IgD-negative memory B cell (primary cell): ENCODE results near the gene SDE2. TPM values are rescaled to one million over a fixed set of nuclear protein-coding genes. Genes with fewer than 3 reads are reported as not detected.
"Not testable (repeated sequence)": the region's sequence is repeated elsewhere in the genome, so short reads cannot be mapped to it uniquely, and the experiment has no call there.

Source experiments
- H3K27ac Mint-ChIP-seq, 3 donors: one replicate each; pipeline ENCODE4 v1.8.0; 2020 to 2022; ENCODE audit warnings: mild to moderate bottlenecking in 3 of 3, mixed read lengths in 3 of 3, moderate library complexity in 1 of 3
- H3K27me3 Mint-ChIP-seq: one replicate; pipeline ENCODE4 v1.8.0; 2021; ENCODE audit warnings: mixed read lengths
- H3K36me3 Mint-ChIP-seq: one replicate; pipeline ENCODE4 v1.8.0; 2020; ENCODE audit warnings: mild to moderate bottlenecking, mixed read lengths
- H3K4me1 Mint-ChIP-seq, 3 donors: one replicate each; pipeline ENCODE4 v1.8.0; 2020 to 2022; ENCODE audit warnings: mixed read lengths in 3 of 3, mild to moderate bottlenecking in 1 of 3
- H3K4me3 Mint-ChIP-seq, 4 donors: one replicate each; pipeline ENCODE4 v1.8.0; 2020 to 2022; ENCODE audit warnings: mild to moderate bottlenecking in 4 of 4, mixed read lengths in 4 of 4, moderate library complexity in 3 of 4
- H3K9me3 Mint-ChIP-seq, 3 donors: one replicate each; pipeline ENCODE4 v1.8.0; 2020 to 2021; ENCODE audit warnings: mixed read lengths in 3 of 3, mild to moderate bottlenecking in 1 of 3
- polyA plus RNA-seq: library from polyadenylated mRNA; unstranded; fragments of 300-500 nt; fragmentation: Illumina TruSeq; gene quantifications from one replicate; pipeline ENCODE4 v1.2.3, GENCODE V29; 2021

Gene SDE2
- polyA plus RNA-seq, 1 donor from 2014 or later = 9.2 TPM

GRCh38 chr1:225973158-225973557 is 26.0 kb downstream of the SDE2 start:
- Mint-ChIP-seq H3K9me3 (no peaks in the 10 kb centered on the region), H3K27ac (no peak overlapping the region), H3K27me3 (peaks cover 5% of the 10 kb centered on the region), H3K4me1 (peaks cover 4 to 15% (median 11%) of the 10 kb centered on the region in 3 donors), H3K36me3 (no peaks in the 10 kb centered on the region), H3K4me3 (no peak overlapping the region)

GRCh38 chr1:225972344-225973152 is 26.6 kb downstream of the SDE2 start:
- no peaks in the 10 kb centered on the region for H3K36me3 Mint-ChIP-seq
- no peak overlapping the region for H3K4me3 Mint-ChIP-seq
- peaks cover 5% of the 10 kb centered on the region for H3K27me3 Mint-ChIP-seq
- H3K9me3 Mint-ChIP-seq = no peaks in the 10 kb centered on the region
- peaks cover 0 to 11% (median 7%) of the 10 kb centered on the region in 3 donors for H3K4me1 Mint-ChIP-seq
- H3K27ac Mint-ChIP-seq = no peak overlapping the region

- H3K4me1 Mint-ChIP-seq, H3K9me3 Mint-ChIP-seq, H3K36me3 Mint-ChIP-seq, H3K27me3 Mint-ChIP-seq, H3K27ac Mint-ChIP-seq: not testable (repeated sequence)
- peak overlapping the region in 1 of 4 donors; percentile 23 for H3K4me3 Mint-ChIP-seq
These were observed 28.5 kb downstream of the SDE2 start for GRCh38 chr1:225970592-225971157.

- H3K4me3 Mint-ChIP-seq, H3K9me3 Mint-ChIP-seq, H3K4me1 Mint-ChIP-seq, H3K36me3 Mint-ChIP-seq, H3K27ac Mint-ChIP-seq, H3K27me3 Mint-ChIP-seq: not testable (repeated sequence)
These were observed 29.4 kb downstream of the SDE2 start for GRCh38 chr1:225969751-225970150.

- H3K4me3 Mint-ChIP-seq = no peak overlapping the region
- H3K9me3 Mint-ChIP-seq = no peaks in the 10 kb centered on the region
- H3K27ac Mint-ChIP-seq = no peak overlapping the region
- peaks cover 0 to 4% (median 2%) of the 10 kb centered on the region in 3 donors for H3K4me1 Mint-ChIP-seq
- H3K27me3 Mint-ChIP-seq = peaks cover 10% of the 10 kb centered on the region
- no peaks in the 10 kb centered on the region for H3K36me3 Mint-ChIP-seq
These were observed 33.9 kb downstream of the SDE2 start for GRCh38 chr1:225965231-225965630.

GRCh38 chr1:225963735-225964530 is 35.2 kb downstream of the SDE2 start:
- no peak overlapping the region for H3K27ac Mint-ChIP-seq
- no peak overlapping the region for H3K4me3 Mint-ChIP-seq
- H3K27me3 Mint-ChIP-seq = peaks cover 10% of the 10 kb centered on the region
- H3K9me3 Mint-ChIP-seq = no peaks in the 10 kb centered on the region
- H3K4me1 Mint-ChIP-seq = peaks cover 0 to 4% (median 2%) of the 10 kb centered on the region in 3 donors
- H3K36me3 Mint-ChIP-seq = peaks cover 2% of the 10 kb centered on the region

DNA sequence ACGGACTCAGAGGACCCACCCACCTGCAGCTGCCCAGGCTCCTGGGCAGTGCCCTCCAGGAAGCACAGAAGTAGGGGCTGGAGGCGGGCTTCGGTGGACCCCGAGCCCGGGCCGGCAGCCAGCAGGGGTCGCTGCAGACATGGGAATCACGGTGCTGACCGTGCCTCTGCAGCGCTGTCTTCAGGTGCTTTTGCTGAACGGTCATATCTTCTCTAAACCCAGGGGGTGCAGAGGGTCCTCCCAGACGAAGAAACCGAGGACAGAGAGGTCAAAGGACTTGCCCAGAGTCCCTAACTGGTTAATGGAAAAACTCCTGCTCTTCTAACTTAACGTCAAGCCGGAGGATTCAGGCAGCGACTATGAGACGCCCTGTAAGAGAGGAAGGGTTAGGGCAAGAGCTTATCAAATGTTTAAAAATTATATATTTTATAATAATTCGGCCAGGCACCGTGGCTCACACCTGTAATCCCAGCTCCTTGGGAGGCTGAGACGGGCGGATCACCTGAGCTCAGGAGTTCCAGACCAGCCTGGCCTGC is 36.6 kb downstream of the SDE2 start:
- Mint-ChIP-seq H3K4me3 (peak overlapping the region in 1 of 4 donors; percentile 25), H3K27me3 (peaks cover 8% of the 10 kb centered on the region), H3K36me3 (peaks cover 2% of the 10 kb centered on the region), H3K4me1 (peaks cover 0 to 2% (median 0%) of the 10 kb centered on the region in 3 donors), H3K27ac (no peak overlapping the region), H3K9me3 (no peaks in the 10 kb centered on the region)

DNA sequence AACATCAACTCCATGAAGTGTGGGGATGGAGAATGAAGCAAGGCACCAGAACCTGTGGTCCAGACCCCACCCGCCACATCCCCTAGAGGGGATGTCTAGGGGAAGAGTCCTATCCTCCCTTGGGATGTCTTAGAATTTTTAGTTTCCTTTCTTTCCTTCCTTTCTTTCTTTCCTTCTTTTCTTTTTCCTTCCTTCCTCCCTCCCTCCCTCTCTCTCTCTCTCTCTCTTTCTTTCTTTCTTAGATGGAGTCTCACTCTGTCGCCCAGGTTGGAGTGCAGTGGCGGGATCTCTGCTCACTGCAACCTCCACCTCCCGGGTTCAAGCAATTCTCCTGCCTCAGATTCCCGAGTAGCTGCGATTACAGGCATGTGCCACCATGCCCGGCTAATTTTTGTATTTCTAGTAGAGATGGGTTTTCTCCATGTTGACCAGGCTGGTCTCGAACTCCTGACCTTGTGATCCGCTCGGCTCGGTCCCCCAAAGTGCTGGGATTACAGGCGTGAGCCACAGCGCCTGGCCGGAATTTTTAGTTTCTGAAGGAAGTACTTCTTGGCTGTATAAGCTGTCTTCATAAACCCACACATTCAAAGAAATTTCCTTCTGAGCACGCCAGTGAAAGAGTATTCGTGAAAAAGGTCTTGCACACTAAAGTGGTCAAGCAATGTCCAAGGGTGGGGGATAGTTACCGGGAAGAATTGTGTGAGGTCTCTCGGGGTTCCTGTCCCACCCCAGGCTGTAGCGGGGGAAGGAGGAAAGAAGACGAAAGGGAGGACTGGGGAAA is 37.3 kb downstream of the SDE2 start:
- H3K4me1 Mint-ChIP-seq = peaks cover 0 to 2% (median 0%) of the 10 kb centered on the region in 3 donors
- no peak overlapping the region for H3K4me3 Mint-ChIP-seq
- H3K27me3 Mint-ChIP-seq = peaks cover 8% of the 10 kb centered on the region
- no peak overlapping the region for H3K27ac Mint-ChIP-seq
- no peaks in the 10 kb centered on the region for H3K9me3 Mint-ChIP-seq
- H3K36me3 Mint-ChIP-seq = peaks cover 2% of the 10 kb centered on the region

DNA sequence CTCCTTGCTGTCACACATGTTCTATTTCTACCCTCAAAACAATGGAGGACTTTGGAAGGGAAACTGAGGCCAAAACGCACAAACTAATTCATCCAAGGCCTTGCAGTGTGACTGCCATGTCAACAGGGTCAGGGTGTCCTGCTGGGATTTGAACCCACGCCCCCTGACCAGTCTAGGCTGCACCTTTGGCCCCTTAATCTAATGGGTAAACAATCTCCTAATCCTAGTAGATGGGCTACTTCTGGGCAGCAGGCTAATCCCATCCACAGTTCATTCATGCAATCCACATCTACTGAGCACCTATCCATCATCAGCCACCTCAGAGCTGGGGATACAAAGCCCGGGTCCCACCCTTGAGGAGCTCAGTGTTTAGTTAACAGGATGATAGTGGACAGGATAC is 41.1 kb downstream of the SDE2 start:
- Mint-ChIP-seq H3K36me3 (peaks cover 3% of the 10 kb centered on the region), H3K27me3 (peaks cover 8% of the 10 kb centered on the region), H3K4me1 (peaks cover 0 to 2% (median 0%) of the 10 kb centered on the region in 3 donors), H3K4me3 (no peak overlapping the region), H3K9me3 (no peaks in the 10 kb centered on the region), H3K27ac (no peak overlapping the region)

DNA sequence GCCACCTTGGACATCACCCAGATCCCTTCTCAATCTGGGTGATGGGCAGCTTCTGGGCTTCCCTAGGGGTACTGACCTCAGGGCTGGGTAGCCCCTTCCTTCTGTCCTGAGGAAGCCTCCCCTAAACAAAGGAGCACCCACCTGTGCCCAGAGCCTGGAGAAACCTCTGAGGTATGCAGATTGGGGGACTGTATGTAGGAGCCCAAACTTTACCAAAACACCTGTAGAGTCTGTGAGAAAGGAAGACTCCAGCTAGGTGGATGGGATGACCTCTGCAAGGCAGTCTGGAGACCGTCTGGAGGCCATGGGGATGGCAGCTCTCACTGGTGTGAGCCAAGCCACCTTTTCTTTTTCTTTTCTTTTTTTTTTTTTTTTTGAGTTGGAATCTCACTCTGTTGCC is 44.4 kb downstream of the SDE2 start:
- Mint-ChIP-seq H3K27ac (no peak overlapping the region), H3K9me3 (no peaks in the 10 kb centered on the region), H3K27me3 (peaks cover 17% of the 10 kb centered on the region), H3K4me1 (no peaks in the 10 kb centered on the region), H3K4me3 (no peak overlapping the region), H3K36me3 (peaks cover 3% of the 10 kb centered on the region)

GRCh38 chr1:225953315-225953714 is 45.8 kb downstream of the SDE2 start:
- peaks cover 1% of the 10 kb centered on the region for H3K36me3 Mint-ChIP-seq
- H3K9me3 Mint-ChIP-seq = no peaks in the 10 kb centered on the region
- H3K4me1 Mint-ChIP-seq = peaks cover 0 to 2% (median 0%) of the 10 kb centered on the region in 3 donors
- no peak overlapping the region for H3K27ac Mint-ChIP-seq
- H3K27me3 Mint-ChIP-seq = peaks cover 21% of the 10 kb centered on the region
- H3K4me3 Mint-ChIP-seq = no peak overlapping the region

DNA sequence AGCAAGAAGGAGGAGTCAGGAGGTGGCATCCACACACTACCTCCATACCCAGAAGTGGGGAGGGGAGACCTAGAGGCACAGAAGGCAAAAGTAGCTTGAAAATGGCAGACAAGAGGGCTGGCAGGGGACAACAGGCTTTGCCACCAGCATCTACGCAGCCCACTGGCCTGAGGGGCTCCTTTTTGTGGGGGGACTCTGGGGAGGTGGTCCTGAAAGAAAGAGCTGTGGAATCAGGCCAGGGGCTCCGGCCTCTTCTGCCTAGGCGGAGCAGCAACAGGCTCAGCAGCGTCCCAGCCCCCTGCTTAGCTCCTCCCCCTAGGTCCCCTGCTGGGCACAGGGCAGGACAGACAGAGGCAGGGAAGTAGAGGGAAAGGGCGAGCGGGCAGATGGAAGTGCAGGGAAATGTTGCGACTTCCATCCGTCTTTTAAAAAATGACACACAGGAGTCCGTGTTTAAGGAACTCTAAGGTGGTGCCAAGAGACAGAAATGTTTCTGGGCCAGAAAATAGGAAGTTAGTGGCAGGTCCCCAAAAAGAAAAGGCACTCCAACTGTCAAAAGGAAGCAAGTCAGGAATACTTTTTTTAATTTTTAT is 48.1 kb downstream of the SDE2 start:
- Mint-ChIP-seq H3K27me3 (peaks cover 15% of the 10 kb centered on the region), H3K36me3 (peaks cover 1% of the 10 kb centered on the region), H3K4me3 (no peak overlapping the region), H3K27ac (no peak overlapping the region), H3K9me3 (no peaks in the 10 kb centered on the region), H3K4me1 (peaks cover 0 to 4% (median 0%) of the 10 kb centered on the region in 3 donors)

DNA sequence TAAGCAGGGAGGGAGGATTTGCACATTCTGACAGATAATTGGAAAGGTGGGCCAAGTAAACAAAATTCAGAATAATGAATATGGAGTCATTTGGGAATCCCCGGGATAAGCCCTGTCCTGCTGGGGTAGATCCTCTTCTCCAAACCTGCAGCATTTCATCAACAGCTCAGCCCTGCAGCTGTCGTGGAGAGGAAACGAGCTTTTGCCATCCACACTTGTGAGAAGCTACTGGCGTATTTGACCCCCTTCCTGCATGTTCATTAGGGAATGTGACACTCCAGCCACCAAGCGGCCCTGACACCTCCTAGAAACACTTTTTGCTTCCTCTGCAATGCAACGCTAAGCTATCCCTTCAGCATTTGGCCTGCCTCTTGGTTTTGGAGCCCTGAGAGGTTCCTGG is 50.1 kb downstream of the SDE2 start:
- Mint-ChIP-seq H3K27me3 (peaks cover 17% of the 10 kb centered on the region), H3K9me3 (no peaks in the 10 kb centered on the region), H3K36me3 (no peaks in the 10 kb centered on the region), H3K4me3 (no peak overlapping the region), H3K4me1 (peaks cover 0 to 10% (median 8%) of the 10 kb centered on the region in 3 donors), H3K27ac (no peak overlapping the region)

DNA sequence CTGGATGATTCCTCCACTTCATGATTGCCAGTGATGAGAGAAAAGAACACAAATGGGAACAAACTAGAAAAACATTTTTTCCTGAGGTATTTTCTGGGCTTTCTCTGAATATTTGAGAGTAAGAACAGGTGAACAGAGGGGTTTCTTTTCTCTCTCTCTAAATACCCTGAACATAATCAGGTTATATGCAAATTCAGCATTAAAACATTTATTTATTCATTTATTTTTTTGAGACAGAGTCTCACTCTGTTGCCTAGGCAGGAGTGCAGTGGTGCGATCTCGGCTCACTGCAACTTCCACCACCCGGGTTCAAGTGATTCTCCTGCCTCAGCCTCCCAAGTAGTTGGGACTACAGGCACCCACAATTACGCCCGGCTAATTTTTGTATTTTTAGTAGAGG is 52.3 kb downstream of the SDE2 start:
- H3K4me3 Mint-ChIP-seq = no peak overlapping the region
- peaks cover 4 to 15% (median 11%) of the 10 kb centered on the region in 3 donors for H3K4me1 Mint-ChIP-seq
- H3K9me3 Mint-ChIP-seq = no peaks in the 10 kb centered on the region
- no peak overlapping the region for H3K27ac Mint-ChIP-seq
- H3K36me3 Mint-ChIP-seq = no peaks in the 10 kb centered on the region
- peaks cover 12% of the 10 kb centered on the region for H3K27me3 Mint-ChIP-seq
